ENCODE data around the gene EYS.
A peak's percentile ranks its signal among the peaks of the same experiment; 100 is the strongest.
"Not testable (repeated sequence)": the region's sequence is repeated elsewhere in the genome, so short reads cannot be mapped to it uniquely, and the experiment has no call there.

The EYS gene

GRCh38 chr6:64006246-64006645 is 1700.8 kb downstream of the EYS start:
- no peak for FAIRE-seq

- FAIRE-seq, result no peak
These were observed 1706.1 kb downstream of the EYS start for GRCh38 chr6:64000818-64001491.

DNA sequence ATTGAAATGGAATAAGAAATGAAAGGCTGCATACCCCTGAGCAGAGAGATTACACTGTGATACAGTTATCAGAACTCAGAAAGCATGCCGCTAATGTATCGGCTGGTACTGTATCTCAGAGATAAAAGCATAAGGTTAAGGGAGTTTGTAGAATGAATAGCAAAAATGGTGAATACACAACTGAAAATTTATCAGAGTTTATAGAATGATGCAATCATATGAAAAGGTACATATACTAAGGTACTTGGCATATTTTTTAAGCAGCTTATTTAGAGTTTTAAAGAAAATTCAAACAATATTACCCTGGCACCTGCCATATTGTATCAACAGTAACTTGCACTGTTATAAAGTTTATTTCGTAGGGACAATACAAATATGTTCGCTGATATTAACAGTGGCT is 1707.4 kb downstream of the EYS start:
- no peak for FAIRE-seq

DNA sequence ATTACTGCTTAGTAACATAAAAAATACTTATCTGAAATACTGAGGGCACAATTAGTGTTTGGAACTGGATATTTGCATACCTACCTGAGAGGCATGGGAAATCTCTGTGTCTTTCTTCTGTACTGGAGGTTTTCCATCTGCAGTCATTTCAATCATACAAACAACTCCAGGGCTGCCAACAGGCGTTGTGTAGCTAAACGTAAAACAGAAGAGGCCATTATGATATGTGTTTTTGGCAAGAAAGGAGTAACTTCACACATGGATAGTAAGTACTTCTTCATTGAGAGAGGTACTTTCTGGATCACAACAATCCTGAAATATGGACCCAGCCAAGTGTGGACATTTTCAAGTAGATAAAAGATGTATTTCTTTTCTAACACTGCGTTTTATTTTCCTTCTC is 1708.0 kb downstream of the EYS start:
- no peak for FAIRE-seq

GRCh38 chr6:63997734-63998133 is 1709.3 kb downstream of the EYS start:
- FAIRE-seq, result no peak

GRCh38 chr6:63997221-63997620 is 1709.8 kb downstream of the EYS start:
- no peak for FAIRE-seq

DNA sequence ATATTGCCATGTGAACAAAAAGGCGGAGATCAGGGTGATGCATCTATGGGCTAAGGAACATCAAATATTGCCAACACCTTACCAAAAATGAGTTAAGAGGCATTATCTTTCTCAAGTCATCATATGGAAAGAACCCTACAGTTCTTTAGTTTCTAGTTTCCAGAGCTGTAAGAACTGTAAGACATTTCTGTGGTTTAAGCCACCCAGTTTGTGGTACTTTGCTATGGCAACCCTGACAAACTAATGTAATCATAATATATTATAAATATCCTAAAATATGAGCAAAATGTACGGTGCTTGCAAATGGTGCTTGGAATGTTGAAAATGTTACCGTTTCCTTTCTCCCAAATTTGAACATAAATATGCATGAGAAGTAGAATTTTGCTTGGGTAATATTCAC is 1721.8 kb downstream of the EYS start:
- no peak for FAIRE-seq

- FAIRE-seq, result no peak
These were observed 1731.3 kb downstream of the EYS start for GRCh38 chr6:63975699-63976098.

DNA sequence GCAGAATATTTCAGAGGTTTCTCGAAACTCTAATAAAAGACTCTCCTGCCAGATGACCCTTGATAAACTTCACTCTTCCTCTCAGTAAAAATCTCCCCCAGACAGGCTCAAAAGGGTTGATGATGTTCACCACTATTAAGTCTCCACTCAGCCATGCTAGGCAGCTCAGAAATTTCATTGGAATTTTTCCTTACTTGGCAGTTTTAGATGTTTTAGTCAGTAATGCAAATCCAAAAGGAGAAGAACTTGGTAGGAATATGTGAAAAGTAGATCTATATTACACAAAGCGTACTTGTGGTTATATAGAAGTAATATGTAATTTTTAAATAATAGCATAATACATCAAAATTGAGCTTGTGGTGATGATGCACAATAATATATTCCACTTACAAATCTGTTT is 1738.4 kb downstream of the EYS start:
- FAIRE-seq, result no peak

DNA sequence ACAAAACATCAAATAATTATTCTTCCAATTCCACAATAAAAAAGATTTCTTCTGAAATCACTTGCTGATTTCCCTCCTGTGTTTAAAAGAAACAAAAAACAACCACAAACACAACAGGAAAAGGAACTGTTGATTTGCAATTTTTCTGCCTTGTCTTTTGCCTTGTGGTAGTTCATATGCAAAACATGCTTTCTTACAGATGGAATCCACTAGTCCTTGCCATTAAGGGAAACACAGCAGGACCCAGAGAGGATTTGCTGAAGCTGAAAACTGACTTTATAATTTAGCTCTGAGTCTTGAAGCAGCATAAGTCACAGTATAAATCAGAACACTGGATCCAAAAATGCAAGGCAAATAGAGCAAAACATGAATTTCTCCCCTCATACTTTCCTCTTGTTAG is 1742.7 kb downstream of the EYS start:
- peak; percentile 9 for FAIRE-seq

DNA sequence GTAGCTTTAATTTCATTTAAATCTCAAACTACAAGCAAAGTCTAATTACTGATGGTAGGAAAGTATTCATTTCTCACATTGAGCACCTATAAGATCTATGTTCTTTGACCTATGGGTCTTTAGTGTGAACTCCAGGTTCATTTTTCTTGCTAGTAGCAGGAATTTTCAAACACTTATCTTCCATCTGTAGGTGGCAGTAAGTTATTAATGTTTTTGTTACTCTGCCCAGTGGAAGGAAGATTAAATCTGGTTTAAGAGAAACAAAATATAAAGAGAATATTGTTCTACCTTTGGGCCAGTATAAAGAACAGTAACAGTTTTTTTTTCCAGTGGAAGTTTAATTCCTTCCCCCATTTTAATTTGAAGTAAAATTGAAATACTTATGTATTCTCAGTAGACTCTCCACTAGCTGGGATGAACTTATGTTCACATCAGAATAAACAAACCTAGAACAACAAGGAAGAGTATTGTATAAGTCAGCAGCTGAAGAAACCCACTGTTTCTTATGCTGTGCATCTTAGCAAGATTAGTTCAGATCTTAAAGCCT is 1743.2 kb downstream of the EYS start:
- FAIRE-seq, result peak; percentile 92

DNA sequence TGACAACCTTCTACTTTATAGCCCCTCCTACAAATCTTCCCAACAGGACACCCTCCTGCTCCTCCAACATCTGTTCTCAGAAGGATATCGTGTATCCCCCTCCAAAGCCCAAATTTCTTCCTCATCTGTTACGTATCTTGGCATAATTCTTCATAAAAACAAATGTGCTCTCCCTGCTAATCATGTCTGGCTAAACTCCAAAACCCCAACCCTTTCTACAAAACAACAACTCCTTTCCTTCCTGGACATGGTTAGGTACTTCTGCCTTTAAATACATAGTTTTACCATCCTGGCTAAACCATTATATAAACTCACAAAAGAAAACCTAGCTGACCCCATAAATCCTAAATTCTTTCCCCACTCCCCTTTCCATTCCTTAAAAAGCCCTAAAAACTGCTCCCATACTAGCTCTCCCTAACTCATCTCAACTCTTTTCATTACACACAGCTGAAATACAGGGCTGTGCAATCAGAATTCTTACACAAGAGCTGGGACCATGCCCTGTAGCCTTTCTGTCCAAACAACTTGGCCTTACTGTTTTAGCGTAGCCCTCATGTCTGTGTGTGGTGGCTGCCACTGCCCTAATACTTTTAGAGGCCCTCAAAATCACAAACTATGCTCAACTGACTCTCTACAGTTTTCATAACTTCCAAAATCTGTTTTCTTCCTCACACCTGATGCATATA is 1753.5 kb downstream of the EYS start:
- FAIRE-seq, result not testable (repeated sequence)

DNA sequence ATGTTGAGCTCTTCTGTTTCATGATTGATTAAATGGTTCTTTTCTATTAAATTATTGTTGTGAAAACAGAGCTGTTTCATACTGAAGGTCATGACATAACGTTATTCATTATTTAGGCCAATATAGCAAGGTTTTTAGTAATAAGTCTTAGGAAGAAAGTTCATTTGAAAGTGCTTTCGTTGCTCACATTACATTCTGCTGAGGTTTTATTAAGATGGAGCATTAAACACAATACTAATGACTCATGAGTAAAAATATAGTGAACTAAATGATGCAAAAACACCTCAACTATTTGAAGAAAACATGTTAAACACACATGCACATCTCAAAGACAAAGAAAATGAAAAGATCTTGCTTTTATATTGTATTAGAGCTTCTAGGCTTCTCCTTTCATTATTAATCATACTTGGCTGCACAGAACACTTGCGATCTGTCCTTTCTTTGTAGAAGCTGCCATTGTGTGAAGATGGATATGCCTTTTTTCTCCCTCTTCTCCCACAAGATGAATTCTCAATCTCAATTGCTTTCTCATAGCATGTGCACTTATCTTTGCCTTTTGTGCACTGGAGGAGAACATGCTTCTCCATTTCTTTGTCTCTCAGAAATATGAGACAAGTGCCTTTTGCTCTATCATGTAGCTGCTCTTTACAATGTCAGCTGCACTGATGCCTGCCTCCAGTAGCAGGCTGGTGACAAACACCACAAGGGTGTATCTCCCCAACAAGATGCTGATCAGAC is 1759.1 kb downstream of the EYS start:
- no peak for FAIRE-seq

- no peak for FAIRE-seq
These were observed 1761.0 kb downstream of the EYS start for GRCh38 chr6:63945987-63946386.

- FAIRE-seq, result no peak
These were observed 1763.2 kb downstream of the EYS start for GRCh38 chr6:63943826-63944225.

DNA sequence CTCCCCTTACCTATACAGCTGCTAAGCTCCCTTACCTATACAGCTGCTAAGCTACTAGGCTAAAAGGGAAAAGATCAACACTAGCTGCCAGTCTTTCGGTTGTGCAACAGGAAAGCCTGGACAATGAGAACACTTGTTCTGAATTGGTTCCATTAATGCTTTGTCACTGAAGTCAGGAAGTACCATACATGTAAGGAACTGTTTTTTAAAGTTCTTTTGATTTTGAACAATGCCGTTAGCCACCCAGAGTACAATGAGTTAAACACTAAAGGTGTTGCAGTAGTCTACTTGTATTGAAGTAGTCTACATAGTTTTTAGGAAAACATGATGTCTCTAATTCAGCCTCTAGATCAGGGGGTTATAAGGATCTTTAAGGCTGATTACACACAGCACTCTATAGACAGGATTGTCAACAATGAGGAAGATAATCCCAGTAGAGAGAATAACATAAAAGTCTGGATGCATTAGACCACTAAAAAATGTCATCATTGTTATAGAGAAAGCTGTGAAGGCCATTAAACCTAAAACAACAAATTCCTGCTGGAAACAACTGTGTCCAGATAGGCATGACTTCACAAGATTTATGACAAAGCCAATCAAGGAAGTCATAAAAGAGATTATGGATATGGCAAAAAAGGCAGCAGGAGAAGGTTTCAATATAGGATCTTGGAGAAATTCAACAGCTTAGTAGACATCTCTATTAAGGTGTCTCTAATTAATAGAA is 1765.1 kb downstream of the EYS start:
- no peak for FAIRE-seq

- no peak for FAIRE-seq
These were observed 1767.0 kb downstream of the EYS start for GRCh38 chr6:63940056-63940455.

GRCh38 chr6:63936399-63936798 is 1770.6 kb downstream of the EYS start:
- FAIRE-seq, result no peak

DNA sequence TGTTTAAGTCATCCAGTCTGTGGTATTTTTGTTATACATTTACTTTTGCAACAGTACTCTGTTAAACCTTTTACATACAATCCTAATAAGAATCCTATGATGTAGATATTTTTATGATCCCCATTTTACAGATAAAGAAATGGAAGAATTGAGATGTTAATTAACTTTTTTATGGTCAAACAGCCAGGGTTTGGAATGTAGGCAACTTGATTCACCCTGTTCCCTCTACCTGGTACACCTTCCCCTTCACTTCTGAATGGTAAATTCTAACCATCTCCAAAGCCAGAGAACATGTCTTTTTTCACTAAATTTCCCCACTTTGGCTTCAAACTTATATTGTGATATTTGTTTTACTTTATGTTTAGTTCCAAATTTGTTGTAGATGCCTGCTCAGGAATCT is 1771.3 kb downstream of the EYS start:
- no peak for FAIRE-seq

DNA sequence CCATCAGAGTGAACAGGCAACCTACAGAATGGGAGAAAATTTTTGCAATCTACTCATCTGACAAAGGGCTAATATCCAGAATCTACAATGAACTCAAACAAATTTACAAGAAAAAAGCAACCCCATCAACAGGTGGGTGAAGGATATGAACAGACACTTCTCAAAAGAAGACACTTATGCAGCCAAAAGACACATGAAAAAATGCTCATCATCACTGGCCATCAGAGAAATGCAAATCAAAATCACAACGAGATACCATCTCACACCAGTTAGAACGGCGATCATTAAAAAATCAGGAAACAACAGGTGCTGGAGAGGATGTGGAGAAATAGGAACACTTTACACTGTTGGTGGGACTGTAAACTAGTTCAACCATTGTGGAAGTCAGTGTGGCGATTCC is 1773.1 kb downstream of the EYS start:
- not testable (repeated sequence) for FAIRE-seq

- no peak for FAIRE-seq
These were observed 1776.2 kb downstream of the EYS start for GRCh38 chr6:63930848-63931247.

DNA sequence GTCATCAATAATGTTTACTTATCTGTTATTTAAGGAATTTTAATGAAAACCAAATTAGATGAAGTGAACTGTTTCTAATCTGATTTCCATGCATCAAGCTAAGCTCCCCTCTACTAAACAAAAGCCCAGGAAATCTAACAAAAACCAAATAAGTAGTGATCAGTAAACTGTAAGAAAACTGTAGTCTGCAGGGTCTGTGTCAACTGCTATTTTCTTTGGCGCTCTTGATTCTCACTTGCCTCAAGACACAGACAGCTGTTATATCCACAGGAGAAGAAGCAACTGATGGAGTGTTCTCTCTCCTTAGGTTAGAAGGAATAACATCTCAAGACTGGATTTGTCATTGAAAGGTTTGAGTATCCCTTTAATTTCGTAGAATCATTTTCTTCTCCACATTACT is 1777.9 kb downstream of the EYS start:
- FAIRE-seq, result no peak

DNA sequence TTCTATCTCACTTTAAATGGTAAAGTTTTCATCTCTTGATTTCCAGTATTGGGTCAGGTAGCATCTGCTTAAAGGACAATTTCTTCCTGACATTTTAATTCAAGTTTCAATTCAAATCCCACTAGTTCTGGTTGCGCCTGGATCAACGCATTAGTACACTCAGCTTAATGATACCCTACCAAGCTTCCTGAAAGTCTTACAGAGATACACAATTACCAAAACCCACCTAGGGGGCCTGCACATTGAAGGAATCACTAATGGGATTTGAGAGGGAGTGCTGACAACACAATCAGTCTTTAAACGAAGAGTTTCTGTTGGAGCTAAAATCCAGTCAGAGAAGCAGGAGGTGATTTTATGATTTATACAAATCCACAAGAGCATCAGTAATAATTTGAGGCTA is 1778.4 kb downstream of the EYS start:
- FAIRE-seq, result no peak

Data from A204.1 (cell line).